Tibial nerve (tissue), 3 donors: ENCODE measurements around the gene EGLN3.

Experiments
- CTCF ChIP-seq, 5 experiments: fragments of 200-600 bp in 3 of 5; fragments of 450-650 bp in 2 of 5; sonication (generic) in 3 of 5; IDR thresholded peaks; one replicate each; pipeline ENCODE4 v1.5.1; 2016 to 2019; ENCODE audit warnings: antibody characterized with exemption in 5 of 5, mild to moderate bottlenecking in 3 of 5, moderate library complexity in 2 of 5
- POLR2A ChIP-seq, 2 donors: fragments of 450-650 bp; IDR thresholded peaks; one replicate each; pipeline ENCODE4 v1.6.1; 2017; ENCODE audit warnings: antibody characterized with exemption in 2 of 2, mild to moderate bottlenecking in 2 of 2, moderate library complexity in 2 of 2

GRCh38 chr14:33972583-33973081 lies 21.8 kb upstream of the EGLN3 start:
- TF ChIP-seq CTCF (IDR thresholded peaks at IDR 0.05): no peak
- TF ChIP-seq POLR2A (IDR thresholded peaks at IDR 0.05): no peak
